GM12874 (cell line): ENCODE results near the gene KLK5.

Experiments used
- TF ChIP-seq, protein P1 (sequence below): IDR thresholded peaks from 2 replicates; pipeline ENCODE4 v1.5.1; 2011; ENCODE audit warnings: low read depth, mild to moderate bottlenecking, control low read depth, low read length, moderate library complexity; ENCODE audit not compliant: insufficient read depth

Gene KLK5

DNA sequence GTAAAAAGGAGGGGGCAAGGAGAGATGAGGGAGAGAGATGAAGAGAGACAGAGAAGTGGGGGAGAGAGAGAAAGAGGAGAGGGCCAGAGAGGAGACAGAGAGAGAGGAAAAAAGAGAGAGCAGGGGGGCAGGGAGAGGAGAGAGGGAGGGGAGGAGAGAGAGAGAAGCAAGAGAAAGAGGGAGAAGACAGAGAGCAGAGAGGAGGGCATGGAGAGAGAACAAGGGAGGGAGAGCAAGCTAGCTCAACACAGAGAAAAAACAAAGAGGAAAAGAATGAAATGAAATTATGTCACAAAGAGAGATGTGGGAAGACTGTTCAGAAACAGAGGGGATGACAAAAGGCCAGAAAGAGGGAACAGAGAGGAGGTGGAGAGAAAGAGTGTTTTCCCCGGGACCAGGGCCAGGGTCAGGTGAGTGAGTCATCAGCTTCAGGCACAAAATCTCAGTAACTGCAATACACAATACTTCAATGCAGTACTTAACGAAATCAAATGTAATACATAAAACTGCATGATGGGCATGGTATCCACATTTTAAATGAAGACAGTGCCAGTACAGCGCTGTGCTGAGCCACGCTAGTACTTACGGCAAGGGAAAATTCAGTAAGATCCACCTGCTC, 26.0 kb upstream of the KLK5 start:
- TF ChIP-seq, protein P1, sequence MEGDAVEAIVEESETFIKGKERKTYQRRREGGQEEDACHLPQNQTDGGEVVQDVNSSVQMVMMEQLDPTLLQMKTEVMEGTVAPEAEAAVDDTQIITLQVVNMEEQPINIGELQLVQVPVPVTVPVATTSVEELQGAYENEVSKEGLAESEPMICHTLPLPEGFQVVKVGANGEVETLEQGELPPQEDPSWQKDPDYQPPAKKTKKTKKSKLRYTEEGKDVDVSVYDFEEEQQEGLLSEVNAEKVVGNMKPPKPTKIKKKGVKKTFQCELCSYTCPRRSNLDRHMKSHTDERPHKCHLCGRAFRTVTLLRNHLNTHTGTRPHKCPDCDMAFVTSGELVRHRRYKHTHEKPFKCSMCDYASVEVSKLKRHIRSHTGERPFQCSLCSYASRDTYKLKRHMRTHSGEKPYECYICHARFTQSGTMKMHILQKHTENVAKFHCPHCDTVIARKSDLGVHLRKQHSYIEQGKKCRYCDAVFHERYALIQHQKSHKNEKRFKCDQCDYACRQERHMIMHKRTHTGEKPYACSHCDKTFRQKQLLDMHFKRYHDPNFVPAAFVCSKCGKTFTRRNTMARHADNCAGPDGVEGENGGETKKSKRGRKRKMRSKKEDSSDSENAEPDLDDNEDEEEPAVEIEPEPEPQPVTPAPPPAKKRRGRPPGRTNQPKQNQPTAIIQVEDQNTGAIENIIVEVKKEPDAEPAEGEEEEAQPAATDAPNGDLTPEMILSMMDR: no peak

DNA sequence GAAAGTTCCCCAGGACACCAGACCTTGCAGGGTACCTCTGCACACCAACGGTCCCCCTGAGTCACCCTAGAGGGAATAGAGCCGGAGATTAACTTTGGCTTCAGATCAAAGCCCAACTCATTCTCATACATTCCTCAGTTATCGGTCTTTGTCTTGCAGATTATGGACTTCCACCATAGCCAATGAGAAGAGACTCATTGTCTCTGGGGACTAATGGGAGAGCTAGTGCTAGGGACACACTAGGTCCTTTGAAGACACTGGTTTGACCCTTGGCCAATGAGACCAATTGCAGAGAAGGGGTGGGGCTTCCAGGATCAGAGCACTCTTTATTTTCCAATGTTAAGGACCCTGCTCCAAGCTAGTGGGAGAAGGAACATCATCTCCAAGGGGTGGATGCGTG, 24.8 kb upstream of the KLK5 start:
- TF ChIP-seq, protein P1: no peak

DNA sequence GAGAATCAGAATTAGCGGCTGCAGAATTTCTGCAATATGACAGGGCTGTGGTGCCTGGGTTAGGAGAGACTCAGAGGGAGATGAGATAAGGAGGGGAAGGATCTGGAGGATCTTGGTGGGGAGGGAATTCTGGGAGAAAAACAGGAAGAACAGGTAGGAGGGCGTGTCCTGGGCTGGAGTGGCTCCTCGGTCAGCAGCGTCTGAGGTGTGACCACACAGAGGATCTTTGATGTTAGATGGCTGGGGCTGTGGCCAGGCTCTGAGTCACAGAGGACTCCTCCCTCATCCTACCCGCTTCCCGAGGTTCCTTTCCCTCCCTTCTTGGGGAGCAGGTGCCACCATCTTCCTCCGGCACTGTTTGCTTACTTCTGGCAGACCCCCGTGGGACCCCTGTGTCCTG, 22.9 kb upstream of the KLK5 start:
- TF ChIP-seq, protein P1: no peak

DNA sequence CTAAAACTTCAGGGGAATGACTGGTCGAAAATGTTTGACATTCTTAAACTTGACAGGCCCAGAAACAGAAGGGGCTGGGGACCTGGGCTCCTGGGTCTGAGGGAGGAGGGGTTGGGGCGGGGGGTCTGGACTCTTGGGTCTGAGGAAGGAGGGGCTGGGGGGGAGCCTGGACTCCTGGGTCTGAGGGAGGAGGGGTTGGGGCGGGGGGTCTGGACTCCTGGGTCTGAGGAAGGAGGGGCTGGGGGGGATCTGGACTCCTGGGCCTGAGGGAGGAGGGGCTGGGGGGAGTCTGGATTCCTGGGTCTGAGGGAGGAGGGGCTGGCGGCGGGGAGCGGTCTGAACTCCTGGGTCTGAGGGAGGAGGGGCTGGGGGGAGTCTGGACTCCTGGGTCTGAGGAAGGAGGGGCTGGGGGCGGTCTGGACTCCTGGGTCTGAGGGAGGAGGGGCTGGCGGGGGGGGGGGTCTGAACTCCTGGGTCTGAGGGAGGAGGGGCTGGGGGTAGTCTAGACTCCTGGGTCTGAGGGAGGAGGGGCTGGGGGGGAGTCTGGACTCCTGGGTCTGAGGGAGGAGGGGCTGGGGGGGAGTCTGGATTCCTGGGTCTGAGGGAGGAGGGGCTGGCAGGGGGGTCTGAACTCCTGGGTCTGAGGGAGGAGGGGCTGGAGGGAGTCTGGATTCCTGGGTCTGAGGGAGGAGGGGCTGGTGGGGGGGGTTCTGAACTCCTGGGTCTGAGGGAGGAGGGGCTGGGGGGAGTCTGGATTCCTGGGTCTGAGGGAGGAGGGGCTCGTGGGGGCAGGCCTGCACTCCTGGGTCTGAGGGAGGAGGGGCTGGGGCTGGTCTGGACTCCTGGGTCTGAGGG, 22.1 kb upstream of the KLK5 start:
- TF ChIP-seq, protein P1: no peak

DNA sequence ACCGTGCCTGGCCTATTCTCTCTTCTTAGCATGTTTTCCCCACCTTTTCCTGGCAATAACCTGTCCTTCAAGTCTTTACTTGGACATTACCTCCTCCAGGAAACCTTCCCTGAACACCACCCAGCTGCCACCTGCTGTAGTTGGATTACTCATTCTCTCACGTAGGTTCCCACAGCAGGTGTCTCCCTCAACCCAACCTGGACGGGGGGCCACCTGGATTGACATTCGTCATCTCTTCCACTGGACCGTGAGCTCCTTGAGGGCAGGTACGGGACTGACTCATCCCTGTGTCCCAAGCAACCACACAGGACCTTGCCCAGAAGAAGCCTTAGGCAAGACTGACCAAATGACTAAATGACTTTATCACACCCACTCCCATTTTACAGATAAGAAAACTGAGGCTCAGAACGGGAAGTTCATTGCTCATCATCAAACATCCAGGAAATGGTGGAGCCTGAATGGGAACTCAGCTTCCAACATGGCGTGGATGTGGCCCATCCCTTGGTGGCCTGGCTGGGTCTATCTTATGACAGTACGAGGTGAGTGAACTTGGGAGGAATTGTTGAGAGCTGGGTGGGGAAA, 20.0 kb upstream of the KLK5 start:
- TF ChIP-seq, protein P1: no peak

DNA sequence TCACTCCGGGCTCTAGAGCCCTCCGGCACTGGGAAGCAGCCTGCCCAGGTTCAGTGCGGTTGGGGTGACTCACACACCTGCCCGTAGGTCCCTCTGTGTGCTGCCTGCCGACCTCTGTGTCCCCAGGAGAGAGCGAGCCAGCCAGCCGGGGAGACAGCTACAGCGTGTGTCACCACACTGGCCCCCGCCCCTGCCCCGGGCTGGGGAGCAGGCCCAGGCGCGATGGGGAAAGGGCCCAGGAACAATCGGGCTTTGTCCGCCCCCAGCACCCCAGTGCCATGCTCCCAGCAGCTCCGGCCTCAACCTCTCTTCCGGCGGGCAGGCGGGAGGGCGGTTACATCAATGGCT, 16.5 kb upstream of the KLK5 start, which contains the start of gene KLK6:
KLK6 (minus strand) TSS at position 179 of the 348 bp plus-strand sequence. CDS start 1,487 bp downstream, outside the sequence.
- TF ChIP-seq, protein P1: no peak

DNA sequence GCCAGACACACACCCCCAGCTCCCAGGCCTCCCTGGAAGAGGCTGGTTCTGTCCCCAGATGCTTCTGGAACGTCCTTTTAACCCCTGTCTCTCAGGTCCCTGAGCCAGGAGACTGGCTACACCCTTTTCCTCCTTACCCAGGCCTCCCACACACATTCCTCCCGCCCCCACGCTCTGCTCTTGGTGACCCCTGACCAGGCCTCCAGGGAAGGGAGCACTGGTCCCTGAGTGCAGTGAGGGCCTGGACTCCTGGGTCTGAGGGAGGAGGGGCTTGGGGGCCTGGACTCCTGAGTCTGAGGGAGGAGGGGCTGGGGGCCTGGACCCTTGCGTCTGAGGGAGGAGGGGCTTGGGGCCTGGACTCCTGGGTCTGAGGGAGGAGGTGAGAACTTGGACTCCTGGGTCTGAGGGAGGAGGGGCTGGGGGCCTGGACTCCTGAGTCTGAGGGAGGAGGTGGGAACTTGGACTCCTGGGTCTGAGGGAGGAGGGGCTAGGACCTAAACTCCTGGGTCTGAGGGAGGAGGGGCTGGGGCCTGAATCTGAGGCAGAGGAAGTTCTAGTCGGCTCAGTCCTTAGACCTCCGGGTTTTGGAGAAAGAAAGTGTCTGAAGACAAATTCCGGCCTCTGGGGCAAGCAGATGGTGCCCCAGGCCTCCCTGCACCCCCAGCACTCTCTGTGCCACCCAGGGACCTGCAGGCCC, 16.0 kb upstream of the KLK5 start:
- TF ChIP-seq, protein P1: no peak
